Activated CD8-positive, alpha-beta T cell treated with anti-CD3 and anti-CD28 coated beads for 36 hours (primary cell): ENCODE measurements around the gene DNAH12. TPM values are rescaled to one million over a fixed set of nuclear protein-coding genes. Genes with fewer than 3 reads are reported as not detected.

Source experiments
- ATAC-seq: fragments of 200-7000 bp; cut with Tn5 transposase; one replicate; pipeline ENCODE4 v1.10.0; 2021; ENCODE audit warnings: mild to moderate bottlenecking, moderate library complexity
- CTCF ChIA-PET: fragments of 350-600 bp; sonication (Branson Sonifier 250); formaldehyde crosslinking; loops from one replicate; lab custom pipeline; 2021; ENCODE audit warnings: antibody characterized with exemption; lab: Charles Lee
- POLR2A ChIA-PET: fragments of 350-600 bp; sonication (Branson Sonifier 250); formaldehyde crosslinking; loops from one replicate; lab custom pipeline; 2021; ENCODE audit warnings: antibody characterized with exemption; lab: Charles Lee
- DNase-seq: peaks from one replicate; pipeline ENCODE4 v3.0.0-alpha.2; 2020
- H3K27ac Mint-ChIP-seq: one replicate; pipeline ENCODE4 v1.8.0; 2021; ENCODE audit warnings: mild to moderate bottlenecking, mixed read lengths
- H3K27me3 Mint-ChIP-seq: one replicate; pipeline ENCODE4 v1.8.0; 2021; ENCODE audit warnings: mixed read lengths
- H3K36me3 Mint-ChIP-seq: one replicate; pipeline ENCODE4 v1.8.0; 2021; ENCODE audit warnings: low read depth, mixed read lengths
- H3K4me1 Mint-ChIP-seq: one replicate; pipeline ENCODE4 v1.8.0; 2021; ENCODE audit warnings: low read depth, mixed read lengths
- H3K4me3 Mint-ChIP-seq: one replicate; pipeline ENCODE4 v1.8.0; 2021; ENCODE audit warnings: mild to moderate bottlenecking, moderate library complexity, mixed read lengths
- H3K9me3 Mint-ChIP-seq: one replicate; pipeline ENCODE4 v1.8.0; 2021; ENCODE audit warnings: mixed read lengths
- CTCF ChIP-seq: fragments of 200-600 bp; IDR thresholded peaks from one replicate; pipeline ENCODE4 v1.8.0; 2022; ENCODE audit warnings: antibody characterized with exemption, mild to moderate bottlenecking
- intact Hi-C: fragments of 100-400 bp; cut with micrococcal nuclease; formaldehyde crosslinking; loops from one replicate; pipeline ENCODE4 v1.10.0; 2022
- total RNA-seq, 2 experiments: library from RNA; stranded (reverse); gene quantifications; one replicate each; pipeline ENCODE4 v1.2.3, GENCODE V29; 2021

The DNAH12 gene
- total RNA-seq, 2 experiments from 2014 or later: 0.07 TPM; not detected in 1

GRCh38 chr3:57256844-57257243, 287.3 kb downstream of the DNAH12 start:
- ATAC-seq (no peak), DNase-seq (no peak)
- Mint-ChIP-seq H3K9me3 (no peaks in the 10 kb centered on the region), H3K27ac (no peak overlapping the region), H3K4me3 (no peak overlapping the region), H3K4me1 (no peaks in the 10 kb centered on the region), H3K36me3 (peaks cover 23% of the 10 kb centered on the region), H3K27me3 (no peaks in the 10 kb centered on the region)
- TF ChIP-seq CTCF: no peak
- ChIA-PET CTCF (no interaction called here), POLR2A (no interaction called here)
- intact Hi-C loops: no loop called here

- DNase-seq (no peak), ATAC-seq (no peak)
- intact Hi-C loops: no loop called here
- no peak overlapping the region for H3K4me3 Mint-ChIP-seq
- CTCF ChIA-PET: no interaction called here
- H3K27ac Mint-ChIP-seq: no peak overlapping the region
- peaks cover 12% of the 10 kb centered on the region for H3K36me3 Mint-ChIP-seq
- TF ChIP-seq CTCF: no peak
- H3K27me3 Mint-ChIP-seq: no peaks in the 10 kb centered on the region
- no peaks in the 10 kb centered on the region for H3K9me3 Mint-ChIP-seq
- no peaks in the 10 kb centered on the region for H3K4me1 Mint-ChIP-seq
- POLR2A ChIA-PET: no interaction called here
Observed at GRCh38 chr3:57252404-57252803, 291.7 kb downstream of the DNAH12 start.

GRCh38 chr3:57244946-57245345, 299.2 kb downstream of the DNAH12 start:
- POLR2A ChIA-PET: interaction anchor here (0.6 kb wide), 1 partner anchor 68 kb away, joined by 3 read pairs; no protein-coding TSS in a partner anchor
- H3K27me3 Mint-ChIP-seq: no peaks in the 10 kb centered on the region
- H3K4me3 Mint-ChIP-seq: no peak overlapping the region
- no peaks in the 10 kb centered on the region for H3K9me3 Mint-ChIP-seq
- no peak overlapping the region for H3K27ac Mint-ChIP-seq
- H3K4me1 Mint-ChIP-seq: no peaks in the 10 kb centered on the region
- CTCF ChIA-PET: no interaction called here
- no peak for DNase-seq
- TF ChIP-seq CTCF: no peak
- H3K36me3 Mint-ChIP-seq: peaks cover 20% of the 10 kb centered on the region
- intact Hi-C loops: no loop called here
- ATAC-seq: no peak

Other genes with a start within 250 kb of the DNAH12 start
- 10 to 100 TPM; 25.4 to 29.9 TPM for gene PDE12, start 11.9 kb upstream of the DNAH12 start, total RNA-seq
- 10 to 100 TPM; 52.0 to 55.2 TPM for gene ARF4, start 53.0 kb upstream of the DNAH12 start, total RNA-seq
- 10 to 100 TPM; 10.1 to 13.1 TPM for gene DENND6A, start 148.7 kb upstream of the DNAH12 start, total RNA-seq
- 10 to 100 TPM; 45.8 to 47.3 TPM for gene SLMAP, start 212.0 kb upstream of the DNAH12 start, total RNA-seq